ENCODE measurements around the gene CSTF3.
A peak's percentile ranks its signal among the peaks of the same experiment; 100 is the strongest.

CSTF3 gene

DNA sequence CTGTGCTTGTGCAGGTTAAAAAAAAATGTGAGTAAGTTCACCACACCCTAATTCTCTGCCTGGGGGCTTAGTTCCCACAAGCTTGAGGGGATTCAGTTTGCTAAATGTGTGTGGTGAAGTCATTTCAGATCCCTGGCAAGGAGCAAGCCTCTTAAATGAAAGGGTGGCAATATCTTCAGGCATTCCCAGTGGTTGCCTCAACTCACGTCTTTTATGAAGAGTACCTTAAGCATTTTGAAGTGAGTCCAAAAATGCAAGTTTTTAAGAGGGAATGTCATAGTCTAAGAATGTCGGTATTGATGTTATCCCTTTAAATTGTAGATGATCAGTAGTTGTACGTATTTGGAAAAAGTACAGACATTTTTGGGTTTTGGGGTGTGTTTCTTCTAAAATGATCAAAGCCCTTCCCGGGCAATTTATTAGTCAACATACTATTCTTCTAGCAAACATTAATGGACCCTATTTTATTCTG is 117.0 kb downstream of the CSTF3 start:
- H3K79me2 ChIP-seq: no peaks in the 10 kb centered on the region
- H3K9ac ChIP-seq: no peak overlapping the region
- H3K27ac ChIP-seq: no peak overlapping the region

DNA sequence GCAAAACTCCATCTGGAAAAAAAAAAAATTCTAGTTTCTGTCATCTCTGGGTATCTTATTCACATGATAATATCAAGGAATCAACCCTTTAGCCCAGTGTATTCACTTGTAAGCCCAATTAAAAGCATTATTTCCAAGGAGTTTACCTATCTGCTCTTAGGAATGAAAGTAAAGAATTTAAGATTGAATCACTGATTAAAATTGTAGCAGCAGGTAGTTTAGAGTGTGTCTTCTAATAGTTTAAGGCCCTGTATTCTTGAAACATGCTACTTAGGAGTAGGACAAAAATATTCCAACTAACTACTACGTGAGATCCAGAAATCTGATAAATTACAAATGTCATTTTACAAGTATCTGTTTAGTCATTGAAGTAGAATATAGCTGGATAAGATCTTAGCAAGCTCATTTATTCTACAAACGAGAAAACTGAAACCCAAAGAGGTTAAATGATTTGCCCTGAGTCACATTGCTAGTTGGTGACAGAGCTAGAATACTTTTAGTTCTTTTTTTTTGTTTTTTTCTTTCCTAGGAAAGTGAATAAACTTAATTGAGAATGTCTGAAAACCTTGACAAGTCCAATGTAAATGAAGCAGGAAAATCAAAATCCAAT is 118.0 kb downstream of the CSTF3 start:
- Histone ChIP-seq H3K27me3 (ENCODE audit: control insufficient read depth, insufficient read depth, low read length) (no peaks in the 10 kb centered on the region), H3K4me3 (ENCODE audit: low read depth, low read length) (no peak overlapping the region), H3K4me1 (peaks cover 2% of the 10 kb centered on the region), H3K9ac (no peak overlapping the region), H2AFZ (no peak overlapping the region), H3K4me2 (ENCODE audit: low read length) (no peak overlapping the region), H3K27ac (no peak overlapping the region), H3K79me2 (no peaks in the 10 kb centered on the region), H3K36me3 (ENCODE audit: control insufficient read depth, insufficient read depth, low read length) (no peaks in the 10 kb centered on the region), H3K9me3 (ENCODE audit: control insufficient read depth, low read length) (no peaks in the 10 kb centered on the region)
- TF ChIP-seq, protein P1, sequence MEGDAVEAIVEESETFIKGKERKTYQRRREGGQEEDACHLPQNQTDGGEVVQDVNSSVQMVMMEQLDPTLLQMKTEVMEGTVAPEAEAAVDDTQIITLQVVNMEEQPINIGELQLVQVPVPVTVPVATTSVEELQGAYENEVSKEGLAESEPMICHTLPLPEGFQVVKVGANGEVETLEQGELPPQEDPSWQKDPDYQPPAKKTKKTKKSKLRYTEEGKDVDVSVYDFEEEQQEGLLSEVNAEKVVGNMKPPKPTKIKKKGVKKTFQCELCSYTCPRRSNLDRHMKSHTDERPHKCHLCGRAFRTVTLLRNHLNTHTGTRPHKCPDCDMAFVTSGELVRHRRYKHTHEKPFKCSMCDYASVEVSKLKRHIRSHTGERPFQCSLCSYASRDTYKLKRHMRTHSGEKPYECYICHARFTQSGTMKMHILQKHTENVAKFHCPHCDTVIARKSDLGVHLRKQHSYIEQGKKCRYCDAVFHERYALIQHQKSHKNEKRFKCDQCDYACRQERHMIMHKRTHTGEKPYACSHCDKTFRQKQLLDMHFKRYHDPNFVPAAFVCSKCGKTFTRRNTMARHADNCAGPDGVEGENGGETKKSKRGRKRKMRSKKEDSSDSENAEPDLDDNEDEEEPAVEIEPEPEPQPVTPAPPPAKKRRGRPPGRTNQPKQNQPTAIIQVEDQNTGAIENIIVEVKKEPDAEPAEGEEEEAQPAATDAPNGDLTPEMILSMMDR (IDR thresholded peaks at IDR 0.05): no peak

More for the DNA sequence above, 117.0 kb downstream of the CSTF3 start:
- TF ChIP-seq, protein P1 (IDR thresholded peaks at IDR 0.05): no peak
- Histone ChIP-seq H2AFZ (no peak overlapping the region), H3K9me3 (ENCODE audit: control insufficient read depth, low read length) (no peaks in the 10 kb centered on the region), H3K4me3 (ENCODE audit: low read depth, low read length) (no peak overlapping the region), H3K4me2 (ENCODE audit: low read length) (no peak overlapping the region), H3K36me3 (ENCODE audit: control insufficient read depth, insufficient read depth, low read length) (no peaks in the 10 kb centered on the region), H3K4me1 (peaks cover 2% of the 10 kb centered on the region), H3K27me3 (ENCODE audit: control insufficient read depth, insufficient read depth, low read length) (no peaks in the 10 kb centered on the region)

DNA sequence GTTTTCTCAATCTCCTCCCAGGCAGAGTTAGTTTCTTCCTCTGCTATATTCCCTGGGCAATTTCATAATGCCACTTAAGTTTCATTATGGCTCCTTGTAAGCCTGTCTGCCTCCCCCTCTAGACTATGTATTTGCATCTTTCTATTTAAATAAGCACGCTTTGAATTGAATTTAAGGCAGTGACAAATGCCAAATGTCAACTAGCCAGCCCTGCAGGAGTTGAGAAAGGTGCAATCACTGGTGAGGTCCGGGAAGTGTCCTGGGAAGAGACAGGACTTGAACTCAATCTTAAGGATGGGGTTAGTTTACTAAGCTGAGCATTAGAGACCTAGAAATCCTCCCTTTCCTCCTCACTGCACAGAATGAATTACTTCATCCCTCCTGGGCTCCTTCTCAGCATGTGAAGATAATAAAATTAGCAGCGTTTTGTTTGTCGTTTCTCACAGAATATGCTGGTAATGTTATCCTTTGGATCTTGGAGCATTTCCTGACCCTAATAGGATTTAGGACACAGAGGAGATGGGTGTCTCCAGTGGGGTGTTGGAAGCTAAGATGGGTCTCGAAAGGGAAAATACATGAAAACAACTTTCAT is 120.3 kb downstream of the CSTF3 start:
- H3K9me3 ChIP-seq (ENCODE audit: control insufficient read depth, low read length): no peaks in the 10 kb centered on the region
- no peak overlapping the region for H2AFZ ChIP-seq
- peaks cover 2% of the 10 kb centered on the region for H3K4me1 ChIP-seq
- H3K4me3 ChIP-seq (ENCODE audit: low read depth, low read length): no peak overlapping the region
- TF ChIP-seq, protein P1 (IDR thresholded peaks at IDR 0.05): no peak
- no peak overlapping the region for H3K4me2 ChIP-seq (ENCODE audit: low read length)
- H3K36me3 ChIP-seq (ENCODE audit: control insufficient read depth, insufficient read depth, low read length): no peaks in the 10 kb centered on the region
- no peak overlapping the region for H3K9ac ChIP-seq
- no peaks in the 10 kb centered on the region for H3K79me2 ChIP-seq
- H3K27ac ChIP-seq: no peak overlapping the region
- H3K27me3 ChIP-seq (ENCODE audit: control insufficient read depth, insufficient read depth, low read length): no peaks in the 10 kb centered on the region

DNA sequence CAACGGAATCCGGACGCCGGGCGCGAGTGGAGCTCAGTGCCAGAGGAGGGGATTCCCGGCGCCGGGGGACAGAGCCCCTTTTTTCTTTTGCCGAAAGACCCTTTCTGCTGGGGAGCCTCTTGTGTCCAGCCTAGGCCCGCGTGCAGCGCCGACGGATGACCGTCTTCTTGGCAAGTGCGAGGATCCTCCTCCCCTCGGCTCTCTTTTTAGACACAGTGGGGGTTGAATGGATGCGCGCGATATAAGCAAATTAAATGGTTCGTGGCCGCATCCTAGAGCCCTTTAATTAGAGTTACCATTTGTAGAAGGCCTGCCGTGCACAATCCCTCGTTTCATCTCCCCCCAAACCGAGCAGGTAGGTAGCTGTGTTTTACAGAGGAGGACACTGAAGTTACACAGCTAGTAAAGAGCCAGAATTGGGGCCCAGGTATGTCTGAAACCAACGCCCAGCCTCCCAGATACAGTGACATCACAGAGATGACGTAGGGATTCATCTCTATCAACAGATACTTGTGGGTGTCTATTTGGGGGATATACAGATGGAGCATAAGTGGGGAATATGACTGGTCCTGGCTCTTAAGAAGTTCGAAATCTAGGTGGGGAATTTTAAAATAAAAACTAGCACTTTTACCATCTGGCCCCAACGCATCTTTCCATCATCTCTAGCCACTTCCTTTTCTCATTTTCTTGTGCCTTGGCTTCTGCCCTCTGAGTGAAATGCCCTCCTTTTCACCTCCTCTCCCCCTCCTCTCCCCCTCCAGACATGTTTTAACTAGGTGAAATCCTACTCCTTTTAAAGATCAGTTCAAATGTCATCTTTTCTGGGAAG is 121.0 kb downstream of the CSTF3 start:
- no peaks in the 10 kb centered on the region for H3K9me3 ChIP-seq (ENCODE audit: control insufficient read depth, low read length)
- H3K27ac ChIP-seq: peak overlapping the region; percentile 96
- TF ChIP-seq, protein P1 (IDR thresholded peaks at IDR 0.05): no peak
- H3K4me1 ChIP-seq: peaks cover 2% of the 10 kb centered on the region
- peak overlapping the region; percentile 86 for H2AFZ ChIP-seq
- H3K79me2 ChIP-seq: no peaks in the 10 kb centered on the region
- H3K4me2 ChIP-seq (ENCODE audit: low read length): peak overlapping the region; percentile 60
- H3K27me3 ChIP-seq (ENCODE audit: control insufficient read depth, insufficient read depth, low read length): no peaks in the 10 kb centered on the region
- H3K36me3 ChIP-seq (ENCODE audit: control insufficient read depth, insufficient read depth, low read length): no peaks in the 10 kb centered on the region
- H3K9ac ChIP-seq: no peak overlapping the region
- H3K4me3 ChIP-seq (ENCODE audit: low read depth, low read length): peak overlapping the region; percentile 83

Data from parathyroid adenoma (tissue), 2 donors.